Activated gamma-delta T cell (primary cell): Measurements from ENCODE around the gene ALLC.

Source experiments
- DNase-seq: peaks from one replicate; lab custom pipeline; 2025; lab: John Stamatoyannopoulos, UW

Gene ALLC

GRCh38 chr2:3639653-3640052, 18.3 kb upstream of the ALLC start:
- DNase-seq: no peak

- no peak for DNase-seq
Observed at GRCh38 chr2:3641181-3641580, 16.8 kb upstream of the ALLC start.

GRCh38 chr2:3641841-3642421, 16.1 kb upstream of the ALLC start:
- DNase-seq: no peak

- DNase-seq: no peak
Observed at GRCh38 chr2:3642521-3643215, 15.3 kb upstream of the ALLC start.

GRCh38 chr2:3643371-3644245, 14.4 kb upstream of the ALLC start:
- no peak for DNase-seq

GRCh38 chr2:3644246-3644525, 13.8 kb upstream of the ALLC start:
- DNase-seq: no peak

- no peak for DNase-seq
Observed at GRCh38 chr2:3644891-3645605, 13.0 kb upstream of the ALLC start.

GRCh38 chr2:3645745-3646389, 12.1 kb upstream of the ALLC start:
- DNase-seq: no peak

GRCh38 chr2:3646446-3646845, 11.6 kb upstream of the ALLC start:
- no peak for DNase-seq

- DNase-seq: no peak
Observed at GRCh38 chr2:3647246-3647645, 10.8 kb upstream of the ALLC start.

GRCh38 chr2:3647831-3648651, 10.0 kb upstream of the ALLC start:
- no peak for DNase-seq

GRCh38 chr2:3648652-3649177, 9.3 kb upstream of the ALLC start:
- no peak for DNase-seq

GRCh38 chr2:3649581-3649980, 8.4 kb upstream of the ALLC start:
- no peak for DNase-seq

GRCh38 chr2:3650140-3650920, 7.7 kb upstream of the ALLC start:
- no peak for DNase-seq

GRCh38 chr2:3651691-3652648, 6.0 kb upstream of the ALLC start:
- peak; percentile 32 for DNase-seq

- DNase-seq: no peak
Observed at GRCh38 chr2:3652896-3653625, 4.9 kb upstream of the ALLC start.

- DNase-seq: no peak
Observed at GRCh38 chr2:3654011-3654410, 4.0 kb upstream of the ALLC start.

GRCh38 chr2:3654531-3655225, 3.3 kb upstream of the ALLC start:
- DNase-seq: no peak
